Esophagus muscularis mucosa (tissue), 4 donors: ENCODE data around the gene NVL. TPM values are rescaled to one million over a fixed set of nuclear protein-coding genes. Genes with fewer than 3 reads are reported as not detected.

ENCODE experiments used
- DNase-seq: peaks from one replicate; pipeline ENCODE4 v3.0.0-alpha.2; 2017; ENCODE audit errors: extremely low spot score
- H3K27ac ChIP-seq, 4 donors: fragments of 200-600 bp; sonication (generic); replicated peaks in 1 of 4; 1 replicate in 3 of 4; 2 replicates in 1 of 4; pipeline ENCODE4 v1.5.1; 2016 to 2019; ENCODE audit warnings: mild to moderate bottlenecking in 1 of 4
- H3K27me3 ChIP-seq, 4 donors: fragments of 200-600 bp; sonication (generic); one replicate each; pipeline versions ENCODE4 v1.5.1 to v1.6.0; 2016 to 2019
- H3K36me3 ChIP-seq, 4 donors: fragments of 200-600 bp; sonication (generic); one replicate each; pipeline ENCODE4 v1.5.1; 2016 to 2019
- H3K4me1 ChIP-seq, 4 donors: fragments of 200-600 bp; sonication (generic); one replicate each; pipeline ENCODE4 v1.5.1; 2016 to 2019
- H3K4me3 ChIP-seq, 4 donors: fragments of 200-600 bp; sonication (generic); 1 replicate in 2 of 4; 2 replicates in 2 of 4; pipeline ENCODE4 v1.5.1; 2016 to 2019; ENCODE audit warnings: mild to moderate bottlenecking in 4 of 4, moderate library complexity in 1 of 4
- H3K9me3 ChIP-seq, 4 donors: fragments of 200-600 bp; sonication (generic); 1 replicate in 3 of 4; 2 replicates in 1 of 4; pipeline ENCODE4 v1.5.1; 2016 to 2019
- CTCF ChIP-seq, 3 experiments: fragments of 200-600 bp in 2 of 3; fragments of 450-650 bp in 1 of 3; sonication (generic) in 2 of 3; IDR thresholded peaks; one replicate each; pipeline ENCODE4 v1.5.1; 2017 to 2019; ENCODE audit warnings: antibody characterized with exemption in 3 of 3, mild to moderate bottlenecking in 2 of 3, moderate library complexity in 1 of 3
- EP300 ChIP-seq: sonication (generic); formaldehyde crosslinking; IDR thresholded peaks from one replicate; pipeline ENCODE4 v1.6.1; 2017; ENCODE audit warnings: antibody characterized with exemption
- POLR2A ChIP-seq: fragments of 450-650 bp; IDR thresholded peaks from one replicate; pipeline ENCODE4 v1.6.1; 2017; ENCODE audit warnings: antibody characterized with exemption, moderate library complexity, mild to moderate bottlenecking, low read depth
- POLR2AphosphoS5 ChIP-seq, 2 donors: sonication (generic); formaldehyde crosslinking; IDR thresholded peaks; one replicate each; pipeline ENCODE4 v1.6.1; 2017; ENCODE audit warnings: antibody characterized with exemption in 2 of 2
- WGBS: methylation state at CpG from one replicate; pipeline ENCODE4 v1.1.5; 2018; 5-methylcytosine and 5-hydroxymethylcytosine counted together
- intact Hi-C: fragments of 100-400 bp; cut with DNase I; formaldehyde crosslinking; loops from one replicate; pipeline ENCODE4 v1.15.1; 2023
- total RNA-seq, 4 donors: library from RNA; depleted of rRNA; stranded (reverse); fragments of >200 nt; gene quantifications; one replicate each; pipeline versions ENCODE4 v1.1.0 to v1.2.1, GENCODE V29; 2016

Gene NVL
- total RNA-seq, 4 donors from 2014 or later = 11.0 to 19.5 (median 15.9) TPM

- peak; percentile 0 for DNase-seq
- Histone ChIP-seq H3K27ac (no peak overlapping the region), H3K4me3 (no peak overlapping the region), H3K9me3 (no peaks in the 10 kb centered on the region), H3K36me3 (peaks cover 0 to 44% (median 28%) of the 10 kb centered on the region in 4 donors), H3K27me3 (no peaks in the 10 kb centered on the region), H3K4me1 (peaks cover 0 to 3% (median 0%) of the 10 kb centered on the region in 4 donors)
- WGBS = 65% methylated on average over 2 of the region's 2 CpGs
- intact Hi-C loops = no loop called here
- TF ChIP-seq POLR2A (no peak), CTCF (IDR thresholded peaks at IDR 0.05) (no peak), EP300 (no peak), POLR2AphosphoS5 (IDR thresholded peaks at IDR 0.05) (no peak)
Observed at GRCh38 chr1:224262373-224263054, 67.5 kb downstream of the NVL start.

- intact Hi-C loops = no loop called here
- H3K4me3 ChIP-seq = no peak overlapping the region
- H3K4me1 ChIP-seq = no peaks in the 10 kb centered on the region
- 95% methylated on average over 5 of the region's 5 CpGs for WGBS
- peaks cover 0 to 29% (median 13%) of the 10 kb centered on the region in 4 donors for H3K36me3 ChIP-seq
- H3K27ac ChIP-seq = no peak overlapping the region
- peak; percentile 12 for DNase-seq
- no peaks in the 10 kb centered on the region for H3K27me3 ChIP-seq
- no peak for TF ChIP-seq POLR2A
- TF ChIP-seq CTCF (IDR thresholded peaks at IDR 0.05) = no peak
- TF ChIP-seq POLR2AphosphoS5 (IDR thresholded peaks at IDR 0.05) = no peak
- no peak for TF ChIP-seq EP300
- no peaks in the 10 kb centered on the region for H3K9me3 ChIP-seq
Observed at GRCh38 chr1:224259986-224260385, 70.0 kb downstream of the NVL start.

GRCh38 chr1:224258351-224258750 is 71.6 kb downstream of the NVL start:
- no peaks in the 10 kb centered on the region for H3K9me3 ChIP-seq
- no peaks in the 10 kb centered on the region for H3K4me1 ChIP-seq
- no peak overlapping the region for H3K27ac ChIP-seq
- H3K36me3 ChIP-seq = peaks cover 0 to 18% (median 2%) of the 10 kb centered on the region in 4 donors
- no peak for TF ChIP-seq POLR2AphosphoS5 (IDR thresholded peaks at IDR 0.05)
- no peak for TF ChIP-seq EP300
- TF ChIP-seq CTCF (IDR thresholded peaks at IDR 0.05) = no peak
- TF ChIP-seq POLR2A = no peak
- intact Hi-C loops = no loop called here
- no peak for DNase-seq
- H3K27me3 ChIP-seq = no peaks in the 10 kb centered on the region
- 100% methylated on average over 1 of the region's 1 CpG for WGBS
- no peak overlapping the region for H3K4me3 ChIP-seq

GRCh38 chr1:224256640-224257039 is 73.3 kb downstream of the NVL start:
- no peaks in the 10 kb centered on the region for H3K4me1 ChIP-seq
- TF ChIP-seq POLR2AphosphoS5 (IDR thresholded peaks at IDR 0.05) (no peak), CTCF (IDR thresholded peaks at IDR 0.05) (no peak), POLR2A (no peak), EP300 (no peak)
- DNase-seq = no peak
- H3K36me3 ChIP-seq = peaks cover 0 to 11% (median under 1%) of the 10 kb centered on the region in 4 donors
- no peaks in the 10 kb centered on the region for H3K9me3 ChIP-seq
- no peak overlapping the region for H3K27ac ChIP-seq
- H3K27me3 ChIP-seq = no peaks in the 10 kb centered on the region
- no peak overlapping the region for H3K4me3 ChIP-seq
- WGBS = 74% methylated on average over 3 of the region's 3 CpGs
- intact Hi-C loops = no loop called here

- peaks cover 12 to 26% (median 13%) of the 10 kb centered on the region in 4 donors for H3K36me3 ChIP-seq
- DNase-seq = no peak
- TF ChIP-seq EP300 = no peak
- TF ChIP-seq CTCF (IDR thresholded peaks at IDR 0.05) = no peak
- TF ChIP-seq POLR2AphosphoS5 (IDR thresholded peaks at IDR 0.05) = no peak
- no peak for TF ChIP-seq POLR2A
- H3K4me1 ChIP-seq = no peaks in the 10 kb centered on the region
- no peaks in the 10 kb centered on the region for H3K9me3 ChIP-seq
- H3K27ac ChIP-seq = no peak overlapping the region
- H3K4me3 ChIP-seq = no peak overlapping the region
- no peaks in the 10 kb centered on the region for H3K27me3 ChIP-seq
- 100% methylated on average over 1 of the region's 1 CpG for WGBS
- intact Hi-C loops = no loop called here
Observed at GRCh38 chr1:224253721-224254120, 76.3 kb downstream of the NVL start.
